Hypothalamus (tissue), 51 donors: ENCODE data around the gene FMN2.

Experiments
- DNase-seq, 51 donors: peaks; one replicate each; lab custom pipeline; 2025; lab: John Stamatoyannopoulos, UW

Gene FMN2

GRCh38 chr1:240508950-240509349 is 417.3 kb downstream of the FMN2 start:
- no peak for DNase-seq

GRCh38 chr1:240511789-240512188 is 420.1 kb downstream of the FMN2 start:
- DNase-seq = no peak

GRCh38 chr1:240515505-240515904 is 423.8 kb downstream of the FMN2 start:
- DNase-seq = no peak

GRCh38 chr1:240516069-240516468 is 424.4 kb downstream of the FMN2 start:
- DNase-seq = no peak

- no peak for DNase-seq
Observed at GRCh38 chr1:240517891-240518290, 426.2 kb downstream of the FMN2 start.

- no peak for DNase-seq
Observed at GRCh38 chr1:240522122-240522822, 430.6 kb downstream of the FMN2 start.

GRCh38 chr1:240524356-240525069 is 432.8 kb downstream of the FMN2 start:
- no peak for DNase-seq
